ENCODE data around the gene KIAA0586.
"Not testable (repeated sequence)": the region's sequence is repeated elsewhere in the genome, so short reads cannot be mapped to it uniquely, and the experiment has no call there.

Gene KIAA0586

DNA sequence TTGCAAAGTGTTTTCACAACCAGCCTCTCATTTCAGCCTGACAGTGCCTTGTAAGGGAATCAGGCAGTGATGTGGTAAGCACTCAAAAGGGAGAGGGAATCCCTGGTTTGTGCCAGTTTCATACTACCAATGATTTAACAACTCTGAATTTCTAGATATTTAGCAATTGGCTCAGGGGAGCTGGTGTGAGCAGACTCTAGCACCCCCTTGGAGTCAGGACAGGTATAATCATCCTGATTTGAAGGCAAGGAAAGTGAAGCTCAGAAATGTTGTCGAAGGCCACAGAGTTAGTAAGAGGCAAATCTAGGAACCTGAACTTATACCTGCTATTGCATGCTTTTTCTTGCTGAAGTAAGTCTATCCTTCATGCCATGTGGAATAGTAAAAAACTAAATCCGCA, 147.1 kb downstream of the KIAA0586 start:
- Histone ChIP-seq H3F3A (ENCODE audit: low read depth) (no peaks in the 10 kb centered on the region), H4K20me1 (ENCODE audit: insufficient read depth, low read length, poor library complexity, severe bottlenecking) (no peaks in the 10 kb centered on the region), H2AFZ (ENCODE audit: low read length) (no peak overlapping the region), H3K4me2 (ENCODE audit: low read depth, low read length, poor library complexity, severe bottlenecking) (no peak overlapping the region), H3K27me3 (ENCODE audit: insufficient read depth, low read length, poor library complexity, severe bottlenecking) (no peaks in the 10 kb centered on the region), H3K4me3 (ENCODE audit: low read length, poor library complexity, severe bottlenecking) (no peak overlapping the region), H3K36me3 (ENCODE audit: insufficient read depth, low read length) (no peaks in the 10 kb centered on the region), H3K4me1 (ENCODE audit: insufficient read depth, low read length, poor library complexity, severe bottlenecking) (no peaks in the 10 kb centered on the region), H3K9ac (ENCODE audit: low read depth, low read length, poor library complexity, severe bottlenecking) (no peak overlapping the region), H3K79me2 (ENCODE audit: insufficient read depth, low read length) (no peaks in the 10 kb centered on the region), H3K9me3 (ENCODE audit: insufficient read depth, low read depth, low read length) (no peaks in the 10 kb centered on the region), H3K9me2 (replicated peaks; ENCODE audit: low read depth, low read length) (no peaks in the 10 kb centered on the region)
- no peak for TF ChIP-seq EZH2phosphoT487 (IDR thresholded peaks at IDR 0.05; ENCODE audit: borderline replicate concordance)
- TF ChIP-seq, protein P1, sequence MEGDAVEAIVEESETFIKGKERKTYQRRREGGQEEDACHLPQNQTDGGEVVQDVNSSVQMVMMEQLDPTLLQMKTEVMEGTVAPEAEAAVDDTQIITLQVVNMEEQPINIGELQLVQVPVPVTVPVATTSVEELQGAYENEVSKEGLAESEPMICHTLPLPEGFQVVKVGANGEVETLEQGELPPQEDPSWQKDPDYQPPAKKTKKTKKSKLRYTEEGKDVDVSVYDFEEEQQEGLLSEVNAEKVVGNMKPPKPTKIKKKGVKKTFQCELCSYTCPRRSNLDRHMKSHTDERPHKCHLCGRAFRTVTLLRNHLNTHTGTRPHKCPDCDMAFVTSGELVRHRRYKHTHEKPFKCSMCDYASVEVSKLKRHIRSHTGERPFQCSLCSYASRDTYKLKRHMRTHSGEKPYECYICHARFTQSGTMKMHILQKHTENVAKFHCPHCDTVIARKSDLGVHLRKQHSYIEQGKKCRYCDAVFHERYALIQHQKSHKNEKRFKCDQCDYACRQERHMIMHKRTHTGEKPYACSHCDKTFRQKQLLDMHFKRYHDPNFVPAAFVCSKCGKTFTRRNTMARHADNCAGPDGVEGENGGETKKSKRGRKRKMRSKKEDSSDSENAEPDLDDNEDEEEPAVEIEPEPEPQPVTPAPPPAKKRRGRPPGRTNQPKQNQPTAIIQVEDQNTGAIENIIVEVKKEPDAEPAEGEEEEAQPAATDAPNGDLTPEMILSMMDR (conservative IDR thresholded peaks at IDR 0.05; ENCODE audit: low read length) = peak; percentile 52

DNA sequence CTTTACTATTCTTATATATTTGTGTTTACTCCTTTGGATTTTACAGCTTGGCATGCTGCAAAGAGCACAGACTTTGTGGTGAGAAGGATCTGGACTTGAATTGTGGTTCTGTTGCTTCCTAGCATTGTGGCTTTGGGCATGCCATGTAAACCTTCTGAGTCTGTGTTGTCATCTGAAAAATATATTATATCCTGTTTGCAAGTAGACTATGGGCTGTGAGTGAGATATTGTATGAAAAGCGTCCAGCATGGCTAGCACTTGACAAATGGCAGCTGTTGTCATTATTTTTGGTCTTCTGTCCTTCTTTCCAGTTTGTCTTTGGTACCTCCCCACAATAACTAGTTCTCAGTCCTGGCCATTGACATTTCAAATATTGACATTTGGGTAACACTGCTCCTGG, 148.4 kb downstream of the KIAA0586 start:
- Histone ChIP-seq H3K9ac (ENCODE audit: low read depth, low read length, poor library complexity, severe bottlenecking) (no peak overlapping the region), H3K36me3 (ENCODE audit: insufficient read depth, low read length) (no peaks in the 10 kb centered on the region)

DNA sequence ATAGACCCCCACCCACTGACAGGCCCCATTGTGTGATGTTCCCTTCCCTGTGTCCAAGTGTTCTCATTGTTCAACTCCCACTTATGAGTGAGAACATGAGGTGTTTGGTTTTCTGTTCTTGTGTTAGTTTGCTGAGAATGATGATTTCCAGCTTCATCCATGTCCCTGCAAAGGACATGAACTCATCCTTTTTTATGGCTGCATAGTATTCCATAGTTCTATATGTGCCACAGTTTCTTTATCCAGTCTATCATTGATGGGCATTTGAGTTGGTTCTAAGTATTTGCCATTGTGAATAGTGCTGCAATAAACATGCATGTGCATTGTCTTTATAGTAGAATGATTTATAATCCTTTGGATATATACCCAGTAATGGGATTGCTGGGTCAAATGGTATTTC, 152.5 kb downstream of the KIAA0586 start:
- H3K4me2 ChIP-seq (ENCODE audit: low read depth, low read length, poor library complexity, severe bottlenecking); H3K4me1 ChIP-seq (ENCODE audit: insufficient read depth, low read length, poor library complexity, severe bottlenecking): not testable (repeated sequence)

More for the DNA sequence above, 148.4 kb downstream of the KIAA0586 start:
- Histone ChIP-seq H3K27me3 (ENCODE audit: insufficient read depth, low read length, poor library complexity, severe bottlenecking) (no peaks in the 10 kb centered on the region), H3K4me2 (ENCODE audit: low read depth, low read length, poor library complexity, severe bottlenecking) (no peak overlapping the region), H3K4me3 (ENCODE audit: low read length, poor library complexity, severe bottlenecking) (no peak overlapping the region), H3K9me3 (ENCODE audit: insufficient read depth, low read depth, low read length) (no peaks in the 10 kb centered on the region), H3F3A (ENCODE audit: low read depth) (no peaks in the 10 kb centered on the region), H3K9me2 (replicated peaks; ENCODE audit: low read depth, low read length) (no peaks in the 10 kb centered on the region), H3K4me1 (ENCODE audit: insufficient read depth, low read length, poor library complexity, severe bottlenecking) (no peaks in the 10 kb centered on the region), H4K20me1 (ENCODE audit: insufficient read depth, low read length, poor library complexity, severe bottlenecking) (no peaks in the 10 kb centered on the region), H3K79me2 (ENCODE audit: insufficient read depth, low read length) (no peaks in the 10 kb centered on the region), H2AFZ (ENCODE audit: low read length) (no peak overlapping the region)
- no peak for TF ChIP-seq EZH2phosphoT487 (IDR thresholded peaks at IDR 0.05; ENCODE audit: borderline replicate concordance)
- TF ChIP-seq, protein P1 (conservative IDR thresholded peaks at IDR 0.05; ENCODE audit: low read length) = no peak

DNA sequence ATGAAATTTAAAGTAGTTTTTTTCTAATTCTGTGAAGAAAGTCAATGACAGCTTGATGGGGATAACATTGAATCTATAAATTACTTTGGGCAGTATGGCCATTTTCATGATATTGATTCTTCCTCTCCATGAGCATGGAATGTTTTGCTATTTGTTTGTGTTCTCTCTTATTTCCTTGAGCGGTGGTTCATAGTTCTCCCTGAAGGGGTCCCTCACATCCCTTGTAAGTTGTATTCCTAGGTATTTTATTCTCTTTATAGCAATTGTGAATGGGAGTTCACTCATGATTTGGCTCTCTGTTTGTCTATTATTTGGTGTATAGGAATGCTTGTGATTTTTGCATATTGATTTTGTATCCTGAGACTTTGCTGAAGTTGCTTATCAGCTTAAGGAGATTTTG, 153.9 kb downstream of the KIAA0586 start:
- H3F3A ChIP-seq (ENCODE audit: low read depth); H3K9me2 ChIP-seq (replicated peaks; ENCODE audit: low read depth, low read length); H3K4me2 ChIP-seq (ENCODE audit: low read depth, low read length, poor library complexity, severe bottlenecking); H3K9me3 ChIP-seq (ENCODE audit: insufficient read depth, low read depth, low read length); H3K27me3 ChIP-seq (ENCODE audit: insufficient read depth, low read length, poor library complexity, severe bottlenecking); H3K36me3 ChIP-seq (ENCODE audit: insufficient read depth, low read length); H3K79me2 ChIP-seq (ENCODE audit: insufficient read depth, low read length); H3K4me1 ChIP-seq (ENCODE audit: insufficient read depth, low read length, poor library complexity, severe bottlenecking); H2AFZ ChIP-seq (ENCODE audit: low read length); H3K4me3 ChIP-seq (ENCODE audit: low read length, poor library complexity, severe bottlenecking); H4K20me1 ChIP-seq (ENCODE audit: insufficient read depth, low read length, poor library complexity, severe bottlenecking); H3K9ac ChIP-seq (ENCODE audit: low read depth, low read length, poor library complexity, severe bottlenecking): not testable (repeated sequence)

More for the DNA sequence above, 152.5 kb downstream of the KIAA0586 start:
- H3K9ac ChIP-seq (ENCODE audit: low read depth, low read length, poor library complexity, severe bottlenecking); H3K79me2 ChIP-seq (ENCODE audit: insufficient read depth, low read length); H3K9me2 ChIP-seq (replicated peaks; ENCODE audit: low read depth, low read length); H3F3A ChIP-seq (ENCODE audit: low read depth); H3K9me3 ChIP-seq (ENCODE audit: insufficient read depth, low read depth, low read length); H4K20me1 ChIP-seq (ENCODE audit: insufficient read depth, low read length, poor library complexity, severe bottlenecking); H3K4me3 ChIP-seq (ENCODE audit: low read length, poor library complexity, severe bottlenecking); H2AFZ ChIP-seq (ENCODE audit: low read length); H3K27me3 ChIP-seq (ENCODE audit: insufficient read depth, low read length, poor library complexity, severe bottlenecking); H3K36me3 ChIP-seq (ENCODE audit: insufficient read depth, low read length): not testable (repeated sequence)

Data from Loucy (cell line).